Spleen (tissue), 7 donors: ENCODE results near the gene MEGF6.

ENCODE experiments used
- CTCF ChIP-seq, 11 experiments: fragments of 200-600 bp in 7 of 11; fragments of 450-650 bp in 4 of 11; sonication (generic) in 4 of 11; IDR thresholded peaks in 8 of 11; conservative IDR thresholded peaks in 3 of 11; 1 replicate in 7 of 11; 2 replicates in 4 of 11; pipeline versions ENCODE4 v1.4.0 to v1.8.0; 2016 to 2021; ENCODE audit warnings: antibody characterized with exemption in 11 of 11, inconsistent platforms in 4 of 11, mild to moderate bottlenecking in 1 of 11
- POLR2A ChIP-seq, 3 donors: fragments of 450-650 bp; IDR thresholded peaks; one replicate each; pipeline ENCODE4 v1.5.1; 2017; ENCODE audit warnings: antibody characterized with exemption in 3 of 3, mild to moderate bottlenecking in 1 of 3
- POLR2AphosphoS5 ChIP-seq, 3 donors: sonication (generic); formaldehyde crosslinking; IDR thresholded peaks; one replicate each; pipeline ENCODE4 v1.5.1; 2017; ENCODE audit warnings: antibody characterized with exemption in 3 of 3
- donor health status: DM: no; HTN: no; CAD: no; lungs with moderate emphysema.
- donor health status: DM: no; HTN: no; CAD: no.
- donor health status: DM: no; HTN: no; CAD: no.

GRCh38 chr1:3598522-3599285 is 12.6 kb downstream of the MEGF6 start:
- no peak for TF ChIP-seq CTCF (IDR thresholded peaks at IDR 0.05 in 8 of 11, conservative IDR thresholded peaks at IDR 0.05 in 3 of 11)
- TF ChIP-seq POLR2AphosphoS5 (IDR thresholded peaks at IDR 0.05), result no peak
- no peak for TF ChIP-seq POLR2A (IDR thresholded peaks at IDR 0.05)
